ENCODE measurements around the gene SNAP47.

DNA sequence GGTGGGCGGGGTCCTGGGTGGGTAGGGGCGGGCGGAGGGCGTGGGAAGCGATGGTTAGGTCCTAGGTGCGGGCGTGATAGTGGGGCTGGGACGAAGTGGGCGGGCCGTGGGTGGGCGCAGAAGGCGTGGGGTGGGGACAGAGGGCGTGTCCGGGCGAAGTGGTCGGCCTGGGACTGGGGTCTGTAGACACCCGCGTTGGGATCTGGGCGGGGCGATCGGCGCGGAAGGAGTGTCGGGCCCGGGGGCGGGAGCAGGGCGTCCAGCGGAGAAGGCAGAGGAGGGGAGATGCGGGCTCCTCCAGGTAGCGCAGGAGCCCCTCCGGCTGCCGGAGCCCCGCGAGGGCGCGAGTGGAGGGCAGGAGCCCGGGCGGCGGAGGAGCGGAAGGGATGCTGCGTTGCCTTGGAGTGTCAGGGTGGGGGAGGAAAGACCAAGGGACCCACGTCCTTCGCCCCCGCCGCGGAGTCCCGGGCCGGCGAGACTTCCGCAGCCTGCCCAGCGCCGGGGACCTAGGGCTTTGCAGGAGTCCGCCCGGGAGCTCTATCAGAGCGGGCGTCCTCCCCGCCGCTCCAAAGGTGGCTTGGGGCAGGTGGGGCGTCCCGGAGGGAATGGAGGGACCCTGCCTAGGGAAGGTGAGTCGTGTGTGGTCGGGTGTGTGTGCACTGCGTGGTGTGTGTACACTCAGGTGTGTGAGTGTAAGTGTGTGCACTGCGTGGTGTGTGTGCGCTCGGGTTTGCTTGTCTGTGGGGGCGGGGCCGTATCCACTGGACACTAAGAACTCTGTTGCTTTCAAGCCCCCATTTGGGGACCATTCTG lies 53.2 kb downstream of the SNAP47 start:
- TF ChIP-seq EZH2 (IDR thresholded peaks at IDR 0.05; ENCODE audit: insufficient read depth, poor library complexity, severe bottlenecking): no peak
- no peak for TF ChIP-seq EZH2phosphoT487 (IDR thresholded peaks at IDR 0.05; ENCODE audit: insufficient read depth, low read depth)

Measured in GM23248 (cell line).